Measurements from ENCODE around the gene ARSB. TPM values are rescaled to one million over a fixed set of nuclear protein-coding genes. Genes with fewer than 3 reads are reported as not detected.

ARSB gene
- total and polyA plus RNA-seq, 10 of the 15 experiments (the other 5 are each of a cell fraction or from before 2014, with no cell fraction given) = 1.2 to 8.2 (median 6.1) TPM

- SMC1A ChIA-PET (ENCODE audit: uncharacterized antibody, unreplicated experiment) = interaction anchor here (0.6 to 0.9 kb wide), 4 partner anchors 9 to 91 kb away, joined by 3 to 4 read pairs (median 3); no protein-coding TSS in a partner anchor
- Histone ChIP-seq H3K4me2 (ENCODE audit: control insufficient read depth, insufficient read depth) (no peak overlapping the region), H3K36me3 (ENCODE audit: control insufficient read depth in 2 of 2, insufficient read depth in 2 of 2, low read length in 1 of 2) (no peaks in the 10 kb centered on the region), H2AFZ (ENCODE audit: control insufficient read depth, low read depth, low read length) (no peak overlapping the region), H3K27me3 (replicated peaks in 1 of 2; ENCODE audit: control insufficient read depth in 2 of 2, insufficient read depth in 2 of 2, low read length in 1 of 2) (no peaks in the 10 kb centered on the region), H4K20me1 (ENCODE audit: control insufficient read depth, insufficient read depth) (no peaks in the 10 kb centered on the region), H3K4me1 (ENCODE audit: control insufficient read depth, insufficient read depth, low read length) (peaks cover 4% of the 10 kb centered on the region; the same call in 1 of the 2 replicates), H3K4me3 (no peak overlapping the region), H3K27ac (ENCODE audit: control insufficient read depth, insufficient read depth) (no peak overlapping the region), H3K9ac (ENCODE audit: control insufficient read depth, insufficient read depth, low read length) (no peak overlapping the region), H3K79me2 (ENCODE audit: control insufficient read depth, insufficient read depth, low read length) (no peaks in the 10 kb centered on the region), H3K9me3 (replicated peaks; ENCODE audit: control insufficient read depth, insufficient read depth, low read length) (no peaks in the 10 kb centered on the region; the same call in 2 of the 3 replicates)
- POLR2A ChIA-PET = no interaction called here
- ATAC-seq = no peak
- no peak for DNase-seq (ENCODE audit: low read depth, low spot score)
- CTCF ChIA-PET = interaction anchor here (0.9 to 1.1 kb wide), 2 partner anchors 26 to 94 kb away, joined by 3 read pairs; no protein-coding TSS in a partner anchor
- TF ChIP-seq ZNF592 (IDR thresholded peaks at IDR 0.05) (no peak), NRF1 (conservative IDR thresholded peaks at IDR 0.05; ENCODE audit: low read depth, low read length) (no peak), PRDM15 (CRISPR knock-in tag; IDR thresholded peaks at IDR 0.05) (no peak), TBL1XR1 (IDR thresholded peaks at IDR 0.05; ENCODE audit: low read depth, low read length) (no peak), CREM (IDR thresholded peaks at IDR 0.05; ENCODE audit: low read depth) (no peak), GATAD2B (conservative IDR thresholded peaks at IDR 0.05; ENCODE audit: low read depth) (no peak), RFX5 (IDR thresholded peaks at IDR 0.05; ENCODE audit: low read depth, low read length) (no peak), USF2 (IDR thresholded peaks at IDR 0.05; ENCODE audit: borderline replicate concordance, low read depth, low read length) (no peak), LARP7 (IDR thresholded peaks at IDR 0.05) (no peak)
- RAD21 ChIA-PET (ENCODE audit: unreplicated experiment) = no interaction called here
- intact Hi-C loops (cut with micrococcal nuclease; ENCODE audit: unreplicated experiment) = no loop called here
- no TSS peak for BruUV-seq (replicated peaks)
- 97% methylated on average over 2 of the region's 2 CpGs for WGBS (ENCODE audit: insufficient coverage, insufficient replicate concordance, low lambda C conversion rate, missing lambda C conversion rate)
- FAIRE-seq = no peak
- in situ Hi-C loops (cut with MboI) = no loop called here
Measured at GRCh38 chr5:78997090-78997489, 12.0 kb upstream of the ARSB start.

Data from GM12878 (cell line).